Gastroesophageal sphincter (tissue), 4 donors: ENCODE results near the gene KLHDC3. TPM values are rescaled to one million over a fixed set of nuclear protein-coding genes. Genes with fewer than 3 reads are reported as not detected.
"Not testable (repeated sequence)": the region's sequence is repeated elsewhere in the genome, so short reads cannot be mapped to it uniquely, and the experiment has no call there.

Source experiments
- ATAC-seq: fragments of 150-250 bp; one replicate; pipeline ENCODE4 v1.9.1; 2016; ENCODE audit warnings: mild to moderate bottlenecking, moderate library complexity
- H3K27ac ChIP-seq, 4 donors: fragments of 200-600 bp; sonication (generic) in 3 of 4; 1 replicate in 3 of 4; 2 replicates in 1 of 4; pipeline ENCODE4 v1.5.1; 2016 to 2019
- H3K27me3 ChIP-seq: fragments of 200-600 bp; sonication (generic); one replicate; pipeline ENCODE4 v1.5.1; 2019
- H3K36me3 ChIP-seq, 2 donors: fragments of 200-600 bp; sonication (generic); one replicate each; pipeline ENCODE4 v1.5.1; 2019; ENCODE audit warnings: control low read depth in 1 of 2
- H3K4me1 ChIP-seq, 3 donors: fragments of 200-600 bp; sonication (generic); 1 replicate in 2 of 3; 2 replicates in 1 of 3; pipeline ENCODE4 v1.5.1; 2016 to 2019; ENCODE audit warnings: control low read depth in 2 of 3
- H3K4me3 ChIP-seq, 2 donors: fragments of 200-600 bp; sonication (generic); one replicate each; pipeline ENCODE4 v1.5.1; 2019; ENCODE audit warnings: mild to moderate bottlenecking in 1 of 2, moderate library complexity in 1 of 2
- H3K9me3 ChIP-seq, 3 donors: fragments of 200-600 bp; sonication (generic); one replicate each; pipeline ENCODE4 v1.5.1; 2017 to 2019; ENCODE audit warnings: control low read depth in 2 of 3
- EP300 ChIP-seq: sonication (generic); formaldehyde crosslinking; IDR thresholded peaks from one replicate; pipeline ENCODE4 v1.6.1; 2017; ENCODE audit warnings: antibody characterized with exemption, mild to moderate bottlenecking
- POLR2A ChIP-seq, 2 donors: fragments of 450-650 bp; IDR thresholded peaks; one replicate each; pipeline ENCODE4 v1.6.1; 2017; ENCODE audit warnings: antibody characterized with exemption in 2 of 2, mild to moderate bottlenecking in 2 of 2, moderate library complexity in 1 of 2
- POLR2AphosphoS5 ChIP-seq: sonication (generic); formaldehyde crosslinking; IDR thresholded peaks from one replicate; pipeline ENCODE4 v1.6.1; 2017; ENCODE audit warnings: antibody characterized with exemption
- WGBS, 2 donors: methylation state at CpG; one replicate each; pipeline ENCODE4 v1.1.5; 2018; ENCODE audit warnings: low coverage in 1 of 2; 5-methylcytosine and 5-hydroxymethylcytosine counted together
- total RNA-seq, 4 donors: library from RNA; depleted of rRNA; stranded (reverse); fragments of >200 nt; gene quantifications; one replicate each; pipeline ENCODE4 v1.1.0, GENCODE V29; 2016
- TF ChIP-seq, protein P1 (sequence below), 4 experiments: fragments of 200-600 bp in 2 of 4; fragments of 450-650 bp in 2 of 4; sonication (generic) in 1 of 4; IDR thresholded peaks; one replicate each; pipeline ENCODE4 v1.5.1; 2017 to 2019; ENCODE audit warnings: antibody characterized with exemption in 4 of 4, mild to moderate bottlenecking in 2 of 4, moderate library complexity in 2 of 4

Gene KLHDC3
- total RNA-seq, 4 donors from 2014 or later, result 96.9 to 145 (median 129) TPM

DNA sequence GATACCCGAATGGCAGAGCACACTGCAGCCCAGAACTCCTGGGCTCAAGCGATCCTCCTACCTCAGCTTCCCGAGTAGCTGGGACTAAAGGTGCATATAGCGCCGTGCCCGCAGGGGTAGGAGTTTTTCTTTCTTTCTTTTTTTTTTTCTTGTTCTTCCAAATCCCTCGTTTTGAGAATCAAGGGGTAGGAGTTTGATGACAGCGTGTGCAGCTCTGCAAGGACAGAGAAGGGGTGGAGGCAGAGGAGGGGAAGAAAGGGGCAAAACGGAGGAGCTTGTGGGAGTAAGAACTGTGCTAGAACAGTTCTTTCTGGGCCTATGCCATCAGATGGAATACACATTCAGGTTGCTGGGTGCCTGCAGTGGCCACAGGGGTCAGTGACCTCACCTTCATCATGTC is 22.7 kb downstream of the KLHDC3 start:
- H3K36me3 ChIP-seq, result peaks cover 0 to 96% of the 10 kb centered on the region in 2 donors
- TF ChIP-seq POLR2AphosphoS5, result no peak
- TF ChIP-seq, protein P1, sequence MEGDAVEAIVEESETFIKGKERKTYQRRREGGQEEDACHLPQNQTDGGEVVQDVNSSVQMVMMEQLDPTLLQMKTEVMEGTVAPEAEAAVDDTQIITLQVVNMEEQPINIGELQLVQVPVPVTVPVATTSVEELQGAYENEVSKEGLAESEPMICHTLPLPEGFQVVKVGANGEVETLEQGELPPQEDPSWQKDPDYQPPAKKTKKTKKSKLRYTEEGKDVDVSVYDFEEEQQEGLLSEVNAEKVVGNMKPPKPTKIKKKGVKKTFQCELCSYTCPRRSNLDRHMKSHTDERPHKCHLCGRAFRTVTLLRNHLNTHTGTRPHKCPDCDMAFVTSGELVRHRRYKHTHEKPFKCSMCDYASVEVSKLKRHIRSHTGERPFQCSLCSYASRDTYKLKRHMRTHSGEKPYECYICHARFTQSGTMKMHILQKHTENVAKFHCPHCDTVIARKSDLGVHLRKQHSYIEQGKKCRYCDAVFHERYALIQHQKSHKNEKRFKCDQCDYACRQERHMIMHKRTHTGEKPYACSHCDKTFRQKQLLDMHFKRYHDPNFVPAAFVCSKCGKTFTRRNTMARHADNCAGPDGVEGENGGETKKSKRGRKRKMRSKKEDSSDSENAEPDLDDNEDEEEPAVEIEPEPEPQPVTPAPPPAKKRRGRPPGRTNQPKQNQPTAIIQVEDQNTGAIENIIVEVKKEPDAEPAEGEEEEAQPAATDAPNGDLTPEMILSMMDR (IDR thresholded peaks at IDR 0.05), result no peak
- no peak for TF ChIP-seq EP300
- TF ChIP-seq POLR2A (IDR thresholded peaks at IDR 0.05), result no peak
- no peaks in the 10 kb centered on the region for H3K27me3 ChIP-seq
- H3K4me3 ChIP-seq, result no peak overlapping the region
- H3K4me1 ChIP-seq, result peaks cover 0 to 13% (median 0%) of the 10 kb centered on the region in 3 donors
- WGBS, 2 donors, result 85 to 94% methylated on average over 3 to 4 of the region's 9 CpGs
- no peak for ATAC-seq
- H3K27ac ChIP-seq, result no peak overlapping the region
- no peaks in the 10 kb centered on the region for H3K9me3 ChIP-seq

DNA sequence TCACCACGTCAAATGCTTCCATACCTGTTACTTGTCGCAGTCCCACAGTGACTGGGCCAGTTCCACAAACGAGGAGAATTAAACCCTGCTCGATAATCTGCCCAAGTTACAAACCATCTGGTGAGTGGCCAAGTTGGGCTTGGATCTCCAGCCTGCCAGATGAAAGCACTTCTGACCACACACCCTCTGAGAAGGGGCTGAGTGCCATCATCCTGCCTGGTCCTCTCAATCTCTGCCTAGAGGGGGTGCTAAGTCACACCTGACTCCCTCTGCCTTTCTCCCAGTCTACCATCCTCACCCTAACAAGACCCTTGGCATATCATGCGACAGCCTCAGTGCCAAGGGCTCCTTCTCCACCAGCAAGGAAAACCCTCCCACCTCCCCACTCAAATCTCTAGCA is 23.1 kb downstream of the KLHDC3 start:
- Histone ChIP-seq H3K4me1 (peaks cover 0 to 13% (median 0%) of the 10 kb centered on the region in 3 donors), H3K27ac (no peak overlapping the region), H3K36me3 (peaks cover 0 to 94% of the 10 kb centered on the region in 2 donors), H3K4me3 (no peak overlapping the region), H3K27me3 (no peaks in the 10 kb centered on the region), H3K9me3 (no peaks in the 10 kb centered on the region)
- ATAC-seq, result no peak
- 63 to 84% methylated on average over 3 to 4 of the region's 5 CpGs for WGBS, 2 donors
- TF ChIP-seq POLR2AphosphoS5 (no peak), POLR2A (IDR thresholded peaks at IDR 0.05) (no peak), EP300 (no peak)
- TF ChIP-seq, protein P1 (IDR thresholded peaks at IDR 0.05), result no peak

DNA sequence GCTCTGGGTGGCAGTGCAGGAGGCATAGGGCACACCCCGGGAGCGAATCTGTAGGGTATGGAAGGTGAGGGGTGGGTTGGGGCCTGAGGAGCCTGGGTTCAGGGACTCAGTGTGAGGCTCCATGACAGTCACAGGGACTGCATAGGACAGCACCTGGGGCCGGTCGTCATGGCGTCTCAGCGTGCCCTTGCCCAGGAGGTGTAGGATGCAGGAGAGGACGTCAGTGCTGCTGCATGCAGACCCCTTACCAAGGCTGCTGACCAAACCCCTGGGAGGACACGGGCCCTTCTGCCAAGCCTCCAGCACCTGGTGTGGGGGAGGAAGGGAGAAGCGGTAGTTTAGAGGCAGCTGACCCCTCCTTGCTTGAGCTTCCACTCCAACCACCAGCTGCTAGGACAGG is 23.7 kb downstream of the KLHDC3 start:
- Histone ChIP-seq H3K9me3 (no peaks in the 10 kb centered on the region), H3K27ac (no peak overlapping the region), H3K4me3 (no peak overlapping the region), H3K36me3 (peaks cover 0 to 94% of the 10 kb centered on the region in 2 donors), H3K27me3 (no peaks in the 10 kb centered on the region), H3K4me1 (peaks cover 0 to 13% (median 0%) of the 10 kb centered on the region in 3 donors)
- ATAC-seq, result no peak
- TF ChIP-seq, protein P1 (IDR thresholded peaks at IDR 0.05), result no peak
- no peak for TF ChIP-seq POLR2A (IDR thresholded peaks at IDR 0.05)
- no peak for TF ChIP-seq POLR2AphosphoS5
- TF ChIP-seq EP300, result no peak
- 94% methylated on average over 2 of the region's 9 CpGs; no CpG with 5 or more reads in 1 of the 2 donors for WGBS, 2 donors

DNA sequence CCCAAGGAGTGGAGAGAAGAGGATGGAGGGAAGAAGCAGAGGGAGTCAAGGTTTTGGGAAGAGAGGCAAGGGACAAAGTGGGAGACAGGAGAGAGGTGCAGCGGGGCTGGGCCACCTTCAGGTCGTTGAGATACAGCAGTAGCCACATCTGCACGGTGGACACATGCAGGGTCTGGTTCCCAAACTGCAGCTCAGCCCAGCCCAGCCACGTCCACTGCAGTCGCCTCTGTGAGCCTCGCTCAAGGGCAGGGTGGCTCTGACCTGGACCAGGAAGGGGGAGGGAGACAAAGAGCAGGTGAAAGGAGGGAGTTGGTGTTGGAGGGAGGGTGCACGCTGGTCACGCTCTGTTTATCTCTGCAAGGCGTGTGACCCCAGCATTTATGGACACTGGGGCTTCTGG is 24.7 kb downstream of the KLHDC3 start:
- TF ChIP-seq POLR2AphosphoS5, result no peak

DNA sequence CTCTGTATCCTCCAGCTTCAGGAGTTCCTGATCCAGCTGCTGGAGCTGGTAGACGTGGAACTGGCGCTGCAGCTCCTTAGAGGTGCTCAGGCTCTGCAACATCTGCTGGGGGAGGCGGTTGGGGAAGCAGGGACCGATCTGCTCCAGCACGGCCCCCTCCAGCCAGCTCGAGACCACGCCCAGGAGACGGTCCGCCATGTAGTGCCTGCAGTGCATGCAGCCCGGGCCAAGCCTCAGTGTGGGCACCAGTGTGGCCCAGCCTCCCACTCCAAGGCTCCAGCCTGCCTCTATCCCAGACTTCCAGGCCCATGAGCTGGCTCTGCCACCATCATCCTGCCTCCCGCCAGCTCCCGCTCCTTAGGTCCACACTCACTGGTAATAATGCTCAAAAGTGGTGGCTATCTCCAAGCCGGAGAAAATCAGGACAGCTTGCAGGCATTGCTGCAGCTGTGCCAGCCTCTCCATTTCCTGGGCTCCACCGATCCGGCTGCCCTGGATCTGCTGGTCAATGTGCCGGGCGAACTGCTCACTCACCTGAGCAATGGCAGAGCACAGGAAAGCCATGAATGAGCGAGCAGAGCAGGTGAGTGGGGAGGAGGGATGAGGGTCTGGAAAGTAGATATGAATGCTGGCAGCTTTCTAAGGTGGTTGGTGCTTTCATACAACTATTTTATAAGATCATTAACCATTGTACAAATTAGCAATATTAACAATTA is 26.7 kb downstream of the KLHDC3 start:
- Histone ChIP-seq H3K27ac (no peak overlapping the region), H3K36me3 (peaks cover 0 to 95% of the 10 kb centered on the region in 2 donors), H3K4me3 (no peak overlapping the region), H3K27me3 (no peaks in the 10 kb centered on the region), H3K9me3 (no peaks in the 10 kb centered on the region), H3K4me1 (peaks cover 0 to 7% (median 0%) of the 10 kb centered on the region in 3 donors)
- no peak for TF ChIP-seq POLR2AphosphoS5
- TF ChIP-seq, protein P1 (IDR thresholded peaks at IDR 0.05), result no peak
- TF ChIP-seq POLR2A (IDR thresholded peaks at IDR 0.05), result no peak
- TF ChIP-seq EP300, result no peak
- 82 to 83% methylated on average over 1 to 7 of the region's 18 CpGs for WGBS, 2 donors
- ATAC-seq, result no peak

More for the DNA sequence above, 24.7 kb downstream of the KLHDC3 start:
- no peak for ATAC-seq
- peaks cover 0 to 13% (median 0%) of the 10 kb centered on the region in 3 donors for H3K4me1 ChIP-seq
- no peak overlapping the region for H3K4me3 ChIP-seq
- peaks cover 0 to 95% of the 10 kb centered on the region in 2 donors for H3K36me3 ChIP-seq
- H3K27ac ChIP-seq, result no peak overlapping the region
- no peaks in the 10 kb centered on the region for H3K27me3 ChIP-seq
- H3K9me3 ChIP-seq, result no peaks in the 10 kb centered on the region
- 70 to 72% methylated on average over 2 to 4 of the region's 9 CpGs for WGBS, 2 donors

DNA sequence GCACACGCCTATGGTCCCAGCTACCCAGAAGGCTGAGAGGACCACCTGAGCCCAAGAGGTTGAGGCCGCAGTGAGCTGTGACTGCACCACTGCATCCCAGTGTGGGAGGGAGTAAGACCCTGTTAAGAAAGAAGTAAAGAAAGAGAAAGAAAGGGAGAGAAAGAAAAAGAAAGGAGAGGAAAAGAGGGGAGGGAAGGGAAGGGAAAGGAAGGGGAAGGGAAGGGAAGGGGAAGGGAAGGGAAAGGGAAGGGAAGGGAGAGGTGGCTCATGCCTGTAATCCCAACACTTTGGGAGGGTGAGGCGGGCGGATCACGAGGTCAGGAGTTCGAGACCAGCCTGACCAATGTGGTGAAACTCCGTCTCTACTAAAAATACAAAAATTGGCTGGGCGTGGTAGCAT is 27.4 kb downstream of the KLHDC3 start:
- H3K9me3 ChIP-seq, H3K27ac ChIP-seq, H3K4me1 ChIP-seq, H3K27me3 ChIP-seq, ATAC-seq, H3K4me3 ChIP-seq: not testable (repeated sequence)
- WGBS, 2 donors, result 86 to 90% methylated on average over 7 to 8 of the region's 8 CpGs
- H3K36me3 ChIP-seq, result peaks cover 0 to 95% of the 10 kb centered on the region in 2 donors
